WTC11 (cell line): ENCODE results near the gene ROPN1L. TPM values are rescaled to one million over a fixed set of nuclear protein-coding genes. Genes with fewer than 3 reads are reported as not detected.

Experiments used
- ATAC-seq: fragments of 200-7000 bp; cut with Tn5 transposase; 2 replicates; pipeline ENCODE4 v1.10.0; 2021; ENCODE audit warnings: mild to moderate bottlenecking, moderate library complexity
- CTCF ChIA-PET: fragments of 300-600 bp; sonication (Branson Sonifier 250); formaldehyde crosslinking; loops from one replicate; lab custom pipeline; 2021; ENCODE audit warnings: antibody characterized with exemption; lab: Charles Lee
- POLR2A ChIA-PET: fragments of 350-600 bp; sonication (Branson Sonifier 250); formaldehyde crosslinking; loops from one replicate; lab custom pipeline; 2021; ENCODE audit warnings: antibody characterized with exemption; lab: Charles Lee
- DNase-seq: peaks from one replicate; pipeline ENCODE4 v3.0.0; 2021; ENCODE audit warnings: low spot score
- H3K27ac Mint-ChIP-seq: 2 replicates; pipeline ENCODE4 v1.8.0; 2021; ENCODE audit warnings: mixed read lengths
- H3K27me3 Mint-ChIP-seq: 2 replicates; pipeline ENCODE4 v1.8.0; 2021; ENCODE audit warnings: low read depth, mild to moderate bottlenecking, moderate library complexity, mixed read lengths
- H3K36me3 Mint-ChIP-seq: 2 replicates; pipeline ENCODE4 v1.8.0; 2021; ENCODE audit warnings: mixed read lengths
- H3K4me1 Mint-ChIP-seq: 2 replicates; pipeline ENCODE4 v1.8.0; 2022; ENCODE audit warnings: mixed read lengths
- H3K4me3 Mint-ChIP-seq: 2 replicates; pipeline ENCODE4 v1.8.0; 2021; ENCODE audit warnings: mild to moderate bottlenecking, moderate library complexity, mixed read lengths
- H3K9me3 Mint-ChIP-seq: 2 replicates; pipeline ENCODE4 v1.8.0; 2021; ENCODE audit warnings: mixed read lengths
- ARID4B ChIP-seq: sonication (generic); formaldehyde crosslinking; IDR thresholded peaks from 2 replicates; pipeline ENCODE4 v1.8.0; 2023; ENCODE audit warnings: missing genetic modification reagents, mild to moderate bottlenecking, borderline replicate concordance
- CBFB ChIP-seq: sonication (generic); formaldehyde crosslinking; IDR thresholded peaks from 2 replicates; pipeline ENCODE4 v1.8.1; 2022; ENCODE audit warnings: mild to moderate bottlenecking, low read depth, missing genetic modification reagents
- CTCF ChIP-seq: fragments of 200-600 bp; IDR thresholded peaks from 2 replicates; pipeline ENCODE4 v1.8.0; 2022; ENCODE audit warnings: antibody characterized with exemption
- GRHL2 ChIP-seq: fragments of 250-450 bp; sonication (Bioruptor Pico); IDR thresholded peaks from 2 replicates; pipeline ENCODE4 v1.8.0; 2022; ENCODE audit warnings: mild to moderate bottlenecking, moderate library complexity; ENCODE audit not compliant: insufficient replicate concordance, severe bottlenecking
- IRF2 ChIP-seq: sonication (generic); formaldehyde crosslinking; IDR thresholded peaks from 2 replicates; pipeline ENCODE4 v1.8.0; 2022; ENCODE audit warnings: low read depth, missing genetic modification reagents, borderline replicate concordance
- MAX ChIP-seq: sonication (generic); formaldehyde crosslinking; IDR thresholded peaks from 2 replicates; pipeline ENCODE4 v1.8.0; 2022; ENCODE audit warnings: mild to moderate bottlenecking, missing genetic modification reagents
- MLX ChIP-seq: sonication (generic); formaldehyde crosslinking; IDR thresholded peaks from 2 replicates; pipeline ENCODE4 v1.8.1; 2023; ENCODE audit warnings: mild to moderate bottlenecking, missing genetic modification reagents, moderate library complexity
- NFATC4 ChIP-seq: fragments of 250-450 bp; sonication (Bioruptor Pico); IDR thresholded peaks from 2 replicates; pipeline ENCODE4 v1.9.0; 2021; ENCODE audit warnings: mild to moderate bottlenecking
- NFYB ChIP-seq: sonication (generic); formaldehyde crosslinking; conservative IDR thresholded peaks from 2 replicates; pipeline ENCODE4 v1.8.0; 2022; ENCODE audit warnings: low read depth, missing genetic modification reagents
- OVOL2 ChIP-seq: fragments of 250-450 bp; sonication (Bioruptor Pico); IDR thresholded peaks from 2 replicates; pipeline ENCODE4 v1.9.0; 2021; ENCODE audit warnings: mild to moderate bottlenecking, borderline replicate concordance
- RELA ChIP-seq: sonication (generic); formaldehyde crosslinking; IDR thresholded peaks from 2 replicates; pipeline ENCODE4 v1.8.1; 2022; ENCODE audit warnings: missing genetic modification reagents, mild to moderate bottlenecking, borderline replicate concordance
- RORB ChIP-seq: fragments of 250-450 bp; sonication (Bioruptor Pico); IDR thresholded peaks from 2 replicates; pipeline ENCODE4 v1.9.0; 2021; ENCODE audit warnings: mild to moderate bottlenecking
- STAT6 ChIP-seq: sonication (generic); formaldehyde crosslinking; conservative IDR thresholded peaks from 2 replicates; pipeline ENCODE4 v1.8.1; 2023; ENCODE audit warnings: mild to moderate bottlenecking, low read depth, missing genetic modification reagents, moderate library complexity
- TEAD4 ChIP-seq: sonication (generic); formaldehyde crosslinking; IDR thresholded peaks from 2 replicates; pipeline ENCODE4 v1.8.0; 2022; ENCODE audit warnings: mild to moderate bottlenecking, missing genetic modification reagents
- ZNF121 ChIP-seq: sonication (generic); formaldehyde crosslinking; IDR thresholded peaks from 2 replicates; pipeline ENCODE4 v1.8.0; 2023; ENCODE audit warnings: missing genetic modification reagents
- ZNF263 ChIP-seq: sonication (generic); formaldehyde crosslinking; IDR thresholded peaks from 2 replicates; pipeline ENCODE4 v1.8.1; 2022; ENCODE audit warnings: low read depth, mild to moderate bottlenecking, moderate library complexity, missing genetic modification reagents
- ZNF416 ChIP-seq: fragments of 250-450 bp; sonication (Bioruptor Pico); IDR thresholded peaks from 2 replicates; pipeline ENCODE4 v1.9.0; 2021; ENCODE audit warnings: mild to moderate bottlenecking, inconsistent platforms
- ZNF512 ChIP-seq: sonication (generic); formaldehyde crosslinking; IDR thresholded peaks from 2 replicates; pipeline ENCODE4 v1.8.1; 2022; ENCODE audit warnings: missing genetic modification reagents, borderline replicate concordance
- ZSCAN18 ChIP-seq: fragments of 250-450 bp; sonication (Bioruptor Pico); IDR thresholded peaks from 2 replicates; pipeline ENCODE4 v2.1.2; 2022; ENCODE audit warnings: mild to moderate bottlenecking, moderate library complexity
- total RNA-seq: library from RNA; stranded (reverse); gene quantifications from 3 replicates; pipeline ENCODE4 v1.2.3, GENCODE V29; 2021

Gene ROPN1L
- total RNA-seq, 1 experiment from 2014 or later: not detected

- H3K36me3 Mint-ChIP-seq: peaks cover 2% of the 10 kb centered on the region; the same call in 1 of the 2 replicates
- no peak overlapping the region for H3K27ac Mint-ChIP-seq
- DNase-seq: no peak
- ATAC-seq: no peak
- H3K9me3 Mint-ChIP-seq: peaks cover 28% of the 10 kb centered on the region
- ChIA-PET POLR2A (no interaction called here), CTCF (no interaction called here)
- H3K27me3 Mint-ChIP-seq: peaks cover 7% of the 10 kb centered on the region
- H3K4me3 Mint-ChIP-seq: no peak overlapping the region
- peaks cover 18% of the 10 kb centered on the region for H3K4me1 Mint-ChIP-seq
- TF ChIP-seq OVOL2: no peak
- no peak for TF ChIP-seq ARID4B (CRISPR knock-in tag)
- no peak for TF ChIP-seq ZNF512
- TF ChIP-seq GRHL2 (CRISPR knock-in tag): no peak
- TF ChIP-seq ZNF263: no peak
- no peak for TF ChIP-seq RELA (CRISPR knock-in tag)
- no peak for TF ChIP-seq CTCF
- no peak for TF ChIP-seq STAT6 (CRISPR knock-in tag)
- TF ChIP-seq IRF2: no peak
- TF ChIP-seq ZSCAN18 (CRISPR knock-in tag): no peak
- no peak for TF ChIP-seq MLX (CRISPR knock-in tag)
- no peak for TF ChIP-seq MAX (CRISPR knock-in tag)
- no peak for TF ChIP-seq NFATC4 (CRISPR knock-in tag)
- no peak for TF ChIP-seq NFYB (CRISPR knock-in tag)
- no peak for TF ChIP-seq ZNF416 (CRISPR knock-in tag)
- no peak for TF ChIP-seq RORB (CRISPR knock-in tag)
- TF ChIP-seq ZNF121 (CRISPR knock-in tag): no peak
- TF ChIP-seq TEAD4 (CRISPR knock-in tag): no peak
- no peak for TF ChIP-seq CBFB
Measured at GRCh38 chr5:10471677-10472076, 30.0 kb downstream of the ROPN1L start.
